Tibial nerve (tissue), 4 donors: Measurements from ENCODE around the gene ZNF518A. TPM values are rescaled to one million over a fixed set of nuclear protein-coding genes. Genes with fewer than 3 reads are reported as not detected.

Experiments
- DNase-seq, 2 donors: peaks; one replicate each; pipeline ENCODE4 v3.0.0-alpha.2; 2019; ENCODE audit warnings: low spot score in 2 of 2
- H3K27ac ChIP-seq, 4 donors: fragments of 200-600 bp; sonication (generic) in 3 of 4; one replicate each; pipeline ENCODE4 v1.5.1; 2017 to 2019; ENCODE audit warnings: mild to moderate bottlenecking in 1 of 4
- H3K27me3 ChIP-seq, 2 donors: fragments of 200-600 bp; sonication (generic) in 1 of 2; one replicate each; pipeline versions ENCODE4 v1.5.1 to v1.6.0; 2017 to 2019
- H3K36me3 ChIP-seq, 3 donors: fragments of 200-600 bp; sonication (generic); one replicate each; pipeline ENCODE4 v1.5.1; 2018 to 2019
- H3K4me1 ChIP-seq, 4 donors: fragments of 200-600 bp; sonication (generic) in 3 of 4; one replicate each; pipeline ENCODE4 v1.5.1; 2017 to 2019
- H3K4me3 ChIP-seq, 4 donors: fragments of 200-600 bp; sonication (generic) in 3 of 4; one replicate each; pipeline ENCODE4 v1.5.1; 2017 to 2019; ENCODE audit warnings: mild to moderate bottlenecking in 1 of 4, moderate library complexity in 1 of 4
- H3K9me3 ChIP-seq, 4 donors: fragments of 200-600 bp; sonication (generic) in 3 of 4; one replicate each; pipeline ENCODE4 v1.5.1; 2017 to 2019
- CTCF ChIP-seq, 5 experiments: fragments of 200-600 bp in 3 of 5; fragments of 450-650 bp in 2 of 5; sonication (generic) in 3 of 5; IDR thresholded peaks; one replicate each; pipeline ENCODE4 v1.5.1; 2016 to 2019; ENCODE audit warnings: antibody characterized with exemption in 5 of 5, mild to moderate bottlenecking in 3 of 5, moderate library complexity in 2 of 5
- EP300 ChIP-seq, 2 donors: sonication (generic); formaldehyde crosslinking; IDR thresholded peaks; one replicate each; pipeline ENCODE4 v1.6.1; 2017; ENCODE audit warnings: antibody characterized with exemption in 2 of 2, mild to moderate bottlenecking in 1 of 2
- POLR2A ChIP-seq, 2 donors: fragments of 450-650 bp; IDR thresholded peaks; one replicate each; pipeline ENCODE4 v1.6.1; 2017; ENCODE audit warnings: antibody characterized with exemption in 2 of 2, mild to moderate bottlenecking in 2 of 2, moderate library complexity in 2 of 2
- WGBS, 2 donors: methylation state at CpG; one replicate each; pipeline ENCODE4 v1.1.5; 2018; 5-methylcytosine and 5-hydroxymethylcytosine counted together
- small RNA-seq: library from RNA; depleted of rRNA; stranded (forward); fragments of <200 nt; gene quantifications from one replicate; pipeline ENCODE3, GENCODE V24; 2016
- total RNA-seq, 4 donors: library from RNA; depleted of rRNA; stranded (reverse); fragments of >200 nt; gene quantifications; one replicate each; pipeline ENCODE4 v1.1.0, GENCODE V29; 2016

The ZNF518A gene
- total RNA-seq, 4 donors from 2014 or later = 20.7 to 36.7 (median 25.7) TPM

DNA sequence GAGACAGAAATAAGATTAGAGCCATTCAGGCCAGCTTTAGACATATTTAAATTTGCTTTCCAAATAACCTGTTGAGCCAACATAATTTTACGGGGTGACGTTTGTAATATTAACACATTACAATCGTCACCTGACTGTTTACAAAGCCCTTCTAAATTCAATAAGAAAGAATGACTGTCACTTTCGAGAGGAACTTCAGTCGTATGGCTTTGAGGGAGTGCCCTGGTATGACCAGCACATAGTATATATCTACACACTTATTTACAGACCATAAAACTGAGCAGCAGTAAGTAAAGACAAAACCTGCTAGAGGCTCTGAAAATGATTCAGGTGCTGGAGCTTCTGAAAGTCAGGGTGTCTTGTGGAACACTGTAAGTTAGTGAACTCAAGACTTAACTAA is 78.8 kb downstream of the ZNF518A start:
- TF ChIP-seq POLR2A (IDR thresholded peaks at IDR 0.05) = no peak
- no peak for TF ChIP-seq EP300 (IDR thresholded peaks at IDR 0.05)
- TF ChIP-seq CTCF (IDR thresholded peaks at IDR 0.05) = no peak
- no peaks in the 10 kb centered on the region for H3K9me3 ChIP-seq
- H3K4me1 ChIP-seq = no peaks in the 10 kb centered on the region
- no peak overlapping the region for H3K27ac ChIP-seq
- 68 to 69% methylated on average over 5 of the region's 5 CpGs for WGBS, 2 donors
- no peak overlapping the region for H3K4me3 ChIP-seq
- no peaks in the 10 kb centered on the region for H3K36me3 ChIP-seq
- H3K27me3 ChIP-seq = no peaks in the 10 kb centered on the region
- DNase-seq = no peak

- H3K36me3 ChIP-seq = no peaks in the 10 kb centered on the region
- no peaks in the 10 kb centered on the region for H3K4me1 ChIP-seq
- H3K27me3 ChIP-seq = no peaks in the 10 kb centered on the region
- no peak overlapping the region for H3K27ac ChIP-seq
- DNase-seq = no peak
- H3K4me3 ChIP-seq = no peak overlapping the region
- no peak for TF ChIP-seq CTCF (IDR thresholded peaks at IDR 0.05)
- TF ChIP-seq EP300 (IDR thresholded peaks at IDR 0.05) = no peak
- TF ChIP-seq POLR2A (IDR thresholded peaks at IDR 0.05) = no peak
- H3K9me3 ChIP-seq = no peaks in the 10 kb centered on the region
Observed at GRCh38 chr10:96211764-96212163, 81.7 kb downstream of the ZNF518A start.

DNA sequence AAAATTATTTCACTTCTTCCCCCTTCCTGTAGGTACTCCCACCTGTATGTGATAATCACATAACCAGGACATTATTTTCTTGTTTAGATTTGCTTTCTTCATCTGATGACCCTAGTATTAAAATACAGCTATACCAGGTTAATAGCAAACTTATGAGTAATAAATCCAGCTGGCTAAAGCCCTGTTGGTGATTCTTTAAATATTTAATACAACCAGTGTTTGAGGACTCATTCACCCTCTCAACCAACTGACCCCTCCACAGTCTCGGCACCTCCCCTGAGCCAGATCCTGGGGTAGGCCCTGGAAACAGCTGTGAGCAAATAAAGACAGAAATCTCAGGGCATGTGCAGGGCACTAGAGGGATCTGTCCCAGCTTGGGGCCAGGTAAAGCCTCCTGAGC is 82.8 kb downstream of the ZNF518A start:
- H3K36me3 ChIP-seq = no peaks in the 10 kb centered on the region
- TF ChIP-seq POLR2A (IDR thresholded peaks at IDR 0.05) = no peak
- H3K27ac ChIP-seq = no peak overlapping the region
- WGBS, 2 donors = 86 to 96% methylated on average over 1 of the region's 1 CpG
- no peaks in the 10 kb centered on the region for H3K4me1 ChIP-seq
- H3K9me3 ChIP-seq = no peaks in the 10 kb centered on the region
- H3K27me3 ChIP-seq = no peaks in the 10 kb centered on the region
- no peak for DNase-seq
- H3K4me3 ChIP-seq = no peak overlapping the region

Small RNA genes lying within 50 kb of the gene (small RNA-seq; reads per million reads assigned to genes)
- gene RNU6-271P = not detected

Other genes starting within 250 kb of the ZNF518A start
- gene CC2D2B, start 222.3 kb upstream of the ZNF518A start, total RNA-seq = 10 to 100 TPM in 1 of 4 donors, 1 to 10 TPM in 2, not detected in 1; 1.1 to 23.7 (median 1.8) TPM
- 1 to 10 TPM; 2.4 to 5.1 (median 4.7) TPM for gene CCNJ, start 86.7 kb upstream of the ZNF518A start, total RNA-seq
- gene BLNK, start 141.3 kb downstream of the ZNF518A start, total RNA-seq = 10 to 100 TPM in 2 of 4 donors, 1 to 10 TPM in 1, under 1 TPM in 1; 0.59 to 16.4 (median 6.4) TPM
- not detected for gene DNTT, start 174.1 kb downstream of the ZNF518A start, total RNA-seq
- gene OPALIN, start 228.7 kb downstream of the ZNF518A start, total RNA-seq = not detected